Uterus (tissue), 4 donors: ENCODE results near the gene CXXC5. TPM values are rescaled to one million over a fixed set of nuclear protein-coding genes. Genes with fewer than 3 reads are reported as not detected.
"Not testable (repeated sequence)": the region's sequence is repeated elsewhere in the genome, so short reads cannot be mapped to it uniquely, and the experiment has no call there.

Experiments
- DNase-seq, 2 donors: peaks; one replicate each; pipeline ENCODE4 v3.0.0-alpha.2; 2019 to 2020
- H3K27ac ChIP-seq, 2 donors: fragments of 200-600 bp; sonication (generic); 1 replicate in 1 of 2; 2 replicates in 1 of 2; pipeline ENCODE4 v1.5.1; 2016 to 2018
- H3K27me3 ChIP-seq, 2 donors: fragments of 200-600 bp; sonication (generic); one replicate each; pipeline ENCODE4 v1.5.1; 2018 to 2019; ENCODE audit warnings: control low read depth in 1 of 2
- H3K36me3 ChIP-seq, 2 donors: fragments of 200-600 bp; sonication (generic); one replicate each; pipeline ENCODE4 v1.5.1; 2019; ENCODE audit warnings: control low read depth in 1 of 2
- H3K4me1 ChIP-seq, 2 donors: fragments of 200-600 bp; sonication (generic); one replicate each; pipeline ENCODE4 v1.5.1; 2018 to 2019; ENCODE audit warnings: control low read depth in 1 of 2
- H3K4me3 ChIP-seq, 2 donors: fragments of 200-600 bp; sonication (generic); 1 replicate in 1 of 2; 2 replicates in 1 of 2; pipeline ENCODE4 v1.5.1; 2018 to 2019; ENCODE audit warnings: mild to moderate bottlenecking in 1 of 2
- H3K9me3 ChIP-seq, 2 donors: fragments of 200-600 bp; sonication (generic); one replicate each; pipeline ENCODE4 v1.5.1; 2019; ENCODE audit warnings: control low read depth in 1 of 2
- CTCF ChIP-seq, 4 experiments: fragments of 200-600 bp in 2 of 4; fragments of 450-650 bp in 2 of 4; sonication (generic) in 2 of 4; IDR thresholded peaks; one replicate each; pipeline ENCODE4 v1.5.1; 2016 to 2019; ENCODE audit warnings: antibody characterized with exemption in 4 of 4, mild to moderate bottlenecking in 2 of 4, moderate library complexity in 1 of 4
- POLR2A ChIP-seq, 2 donors: fragments of 450-650 bp; IDR thresholded peaks; one replicate each; pipeline ENCODE4 v1.6.1; 2016; ENCODE audit warnings: antibody characterized with exemption in 2 of 2, mild to moderate bottlenecking in 1 of 2, moderate library complexity in 1 of 2
- intact Hi-C: fragments of 100-400 bp; cut with DNase I; formaldehyde crosslinking; loops from one replicate; pipeline ENCODE4 v1.15.1; 2023; ENCODE audit warnings: low total_unique reads
- total RNA-seq, 4 donors: library from RNA; depleted of rRNA in 3 of 4; stranded (reverse); fragments of >200 nt in 3 of 4; gene quantifications; one replicate each; pipeline versions ENCODE4 v1.1.0 to v1.2.4, GENCODE V29; 2014 to 2023
- donor health status: DM: yes; HTN: yes; CAD: no.

The CXXC5 gene
- total RNA-seq, 4 donors from 2014 or later, result 3.3 to 51.3 (median 35.0) TPM

- intact Hi-C loops, result no loop called here
- peak overlapping the region in 1 of 2 donors; percentile 36 for H3K4me3 ChIP-seq
Observed at GRCh38 chr5:139711906-139712224, 63.7 kb downstream of the CXXC5 start.

DNA sequence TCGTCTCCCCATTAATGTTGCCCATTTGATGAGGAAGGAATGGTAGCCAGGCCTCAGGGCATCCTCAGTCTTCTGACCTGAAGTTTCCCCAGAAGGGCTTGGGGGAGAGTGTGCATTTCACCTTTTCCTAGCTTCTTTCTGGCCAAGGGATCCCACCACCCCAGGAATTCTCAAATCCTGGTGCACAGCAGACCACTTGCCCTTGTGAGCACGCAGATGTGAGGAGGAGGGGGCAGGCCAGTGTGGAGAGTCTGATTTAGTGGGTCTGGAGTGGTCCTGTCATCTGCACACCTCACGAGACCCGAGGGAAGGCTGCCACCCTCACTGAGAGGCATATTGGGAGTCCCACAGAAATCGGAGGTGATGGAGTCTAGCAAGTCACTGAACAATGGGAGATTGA lies 64.3 kb downstream of the CXXC5 start:
- no peak for DNase-seq
- no peak overlapping the region for H3K27ac ChIP-seq
- intact Hi-C loops, result no loop called here

More at GRCh38 chr5:139711906-139712224, 63.7 kb downstream of the CXXC5 start:
- no peak for TF ChIP-seq POLR2A (IDR thresholded peaks at IDR 0.05)
- TF ChIP-seq CTCF (IDR thresholded peaks at IDR 0.05), result no peak
- Histone ChIP-seq H3K27me3 (no peaks in the 10 kb centered on the region), H3K4me1 (peaks cover 0 to 11% of the 10 kb centered on the region in 2 donors), H3K36me3 (no peaks in the 10 kb centered on the region), H3K27ac (no peak overlapping the region), H3K9me3 (no peaks in the 10 kb centered on the region)
- DNase-seq, result no peak

GRCh38 chr5:139713898-139714297 lies 65.7 kb downstream of the CXXC5 start:
- peaks cover 0 to 11% of the 10 kb centered on the region in 2 donors for H3K4me1 ChIP-seq
- DNase-seq, intact Hi-C loops, H3K36me3 ChIP-seq, H3K4me3 ChIP-seq, H3K9me3 ChIP-seq, H3K27ac ChIP-seq, H3K27me3 ChIP-seq: not testable (repeated sequence)

More for the DNA sequence above, 64.3 kb downstream of the CXXC5 start:
- no peaks in the 10 kb centered on the region for H3K9me3 ChIP-seq
- no peaks in the 10 kb centered on the region for H3K27me3 ChIP-seq
- peaks cover 0 to 11% of the 10 kb centered on the region in 2 donors for H3K4me1 ChIP-seq
- no peak overlapping the region for H3K4me3 ChIP-seq
- TF ChIP-seq POLR2A (IDR thresholded peaks at IDR 0.05) (no peak), CTCF (IDR thresholded peaks at IDR 0.05) (no peak)
- no peaks in the 10 kb centered on the region for H3K36me3 ChIP-seq

DNA sequence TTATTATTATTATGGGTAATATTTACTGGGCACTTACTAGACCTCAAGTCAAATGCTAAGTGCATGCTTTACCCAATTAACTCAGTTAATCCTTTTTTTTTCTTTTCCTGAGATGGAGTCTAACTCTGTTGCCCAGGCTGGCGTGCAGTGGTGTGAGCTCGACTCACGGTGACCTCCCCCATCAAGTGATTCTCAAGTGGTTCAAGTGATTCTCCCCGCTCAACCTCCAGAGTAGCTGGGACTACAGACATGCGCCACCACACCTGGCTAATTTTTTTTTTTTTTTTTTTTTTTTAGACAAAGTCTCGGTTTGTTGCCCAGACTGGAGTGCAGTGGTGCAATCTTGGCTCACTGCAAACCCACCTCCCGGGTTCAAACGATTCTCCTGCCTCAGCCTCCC lies 69.1 kb downstream of the CXXC5 start:
- TF ChIP-seq POLR2A (IDR thresholded peaks at IDR 0.05) (no peak), CTCF (IDR thresholded peaks at IDR 0.05) (no peak)
- H3K36me3 ChIP-seq, result no peaks in the 10 kb centered on the region
- H3K4me3 ChIP-seq, result no peak overlapping the region
- H3K27ac ChIP-seq, result no peak overlapping the region
- intact Hi-C loops, result no loop called here
- no peaks in the 10 kb centered on the region for H3K9me3 ChIP-seq
- no peak for DNase-seq
- no peaks in the 10 kb centered on the region for H3K4me1 ChIP-seq
- H3K27me3 ChIP-seq, result no peaks in the 10 kb centered on the region

DNA sequence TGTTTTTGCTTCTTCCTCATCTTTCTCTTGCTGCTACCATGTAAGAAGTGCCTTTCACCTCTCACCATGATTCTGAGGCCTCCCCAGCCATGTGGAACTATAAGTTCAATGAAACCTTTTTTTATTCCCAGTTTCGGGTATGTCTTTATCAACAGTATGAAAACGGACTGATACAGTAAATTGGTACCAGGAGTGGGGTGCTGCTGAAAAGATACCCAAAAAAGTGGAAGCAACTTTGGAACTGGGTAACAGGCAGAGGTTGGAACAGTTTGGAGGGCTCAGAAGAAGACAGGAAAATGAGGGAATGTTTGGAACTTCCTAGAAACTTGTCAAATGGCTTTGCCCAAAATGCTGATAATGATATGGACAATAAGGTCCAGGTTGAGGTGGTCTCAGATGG lies 70.3 kb downstream of the CXXC5 start:
- H3K4me1 ChIP-seq, H3K27me3 ChIP-seq, H3K36me3 ChIP-seq, H3K4me3 ChIP-seq, H3K9me3 ChIP-seq, DNase-seq, H3K27ac ChIP-seq, intact Hi-C loops: not testable (repeated sequence)

GRCh38 chr5:139719970-139720369 lies 71.8 kb downstream of the CXXC5 start:
- H3K4me3 ChIP-seq, H3K4me1 ChIP-seq, H3K27ac ChIP-seq, intact Hi-C loops, DNase-seq, H3K27me3 ChIP-seq, H3K36me3 ChIP-seq, H3K9me3 ChIP-seq: not testable (repeated sequence)

DNA sequence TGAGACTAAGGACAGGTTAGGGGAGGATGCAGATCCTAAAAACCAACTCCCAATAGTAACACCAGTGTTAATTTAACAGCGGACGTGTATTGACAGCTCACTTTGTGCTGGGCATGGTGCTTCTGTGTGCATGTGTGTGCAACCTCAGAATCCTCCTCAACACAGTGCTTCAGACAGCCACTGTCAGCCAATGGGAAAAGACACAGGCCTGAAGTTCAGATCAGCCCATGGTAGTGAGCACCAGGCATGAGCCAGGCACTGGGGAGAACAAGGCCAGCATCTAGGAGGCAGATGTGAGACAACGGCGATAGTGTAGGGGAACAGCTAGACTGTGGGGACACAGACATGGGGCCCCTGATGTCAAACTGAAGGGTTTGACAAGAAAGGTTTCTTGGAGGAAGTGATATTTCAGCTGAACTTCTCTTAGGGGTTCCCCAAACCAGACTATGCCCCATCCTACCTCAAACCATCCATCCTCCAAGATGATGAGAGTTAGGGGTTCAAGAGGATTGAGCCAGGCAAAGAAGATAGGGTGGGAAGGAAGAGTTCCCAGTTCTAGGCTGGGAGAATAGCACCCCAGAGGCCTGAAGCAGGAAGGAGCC lies 75.9 kb downstream of the CXXC5 start:
- no peaks in the 10 kb centered on the region for H3K9me3 ChIP-seq

More for the DNA sequence above, 75.9 kb downstream of the CXXC5 start:
- Histone ChIP-seq H3K27me3 (no peaks in the 10 kb centered on the region), H3K4me3 (no peak overlapping the region), H3K4me1 (no peaks in the 10 kb centered on the region), H3K36me3 (no peaks in the 10 kb centered on the region), H3K27ac (peak overlapping the region in 1 of 2 donors; percentile 40)
- TF ChIP-seq CTCF (IDR thresholded peaks at IDR 0.05), result no peak
- no peak for TF ChIP-seq POLR2A (IDR thresholded peaks at IDR 0.05)
- no peak for DNase-seq
- intact Hi-C loops, result no loop called here
